ENCODE data around the gene TRIM39. TPM values are rescaled to one million over a fixed set of nuclear protein-coding genes. Genes with fewer than 3 reads are reported as not detected.
A peak's percentile ranks its signal among the peaks of the same experiment; 100 is the strongest.

The TRIM39 gene
- total and polyA plus RNA-seq, 9 of the 15 experiments (the other 6 are each of a cell fraction or from before 2014, with no cell fraction given): 5.6 to 17.7 (median 12.8) TPM

- TF ChIP-seq FOXA3 (CRISPR knock-in tag; conservative IDR thresholded peaks at IDR 0.05 in 1 of 2, IDR thresholded peaks at IDR 0.05 in 1 of 2): no peak
- TF ChIP-seq CREB3 (tag; conservative IDR thresholded peaks at IDR 0.05; ENCODE audit: low read depth): peak; percentile 83; the same call in 1 of the 2 replicates
- TF ChIP-seq ELF1 (tag; IDR thresholded peaks at IDR 0.05): no peak
- peak; percentile 83 for TF ChIP-seq SMAD4 (CRISPR knock-in tag; conservative IDR thresholded peaks at IDR 0.05)
- no peak for TF ChIP-seq WHSC1 (IDR thresholded peaks at IDR 0.05; ENCODE audit: low read length)
- no peak for TF ChIP-seq SRSF3 (IDR thresholded peaks at IDR 0.05; ENCODE audit: insufficient read depth, low read length)
- peak in 1 of 2 experiments; percentile 70; a peak in 2 of 4 replicates for TF ChIP-seq MLLT1 (IDR thresholded peaks at IDR 0.05)
- TF ChIP-seq BCOR (IDR thresholded peaks at IDR 0.05): no peak
- no peak for TF ChIP-seq TCF7L2 (IDR thresholded peaks at IDR 0.05; ENCODE audit: low read depth, low read length)
- no peak for TF ChIP-seq ZBTB8A (IDR thresholded peaks at IDR 0.05; ENCODE audit: partially characterized antibody)
- 0 out of 2 replicates have a peak, but pooled peaks have one; percentile 73 for TF ChIP-seq ZBTB33 (CRISPR knock-in tag; IDR thresholded peaks at IDR 0.05)
- no peak for TF ChIP-seq MEF2A (IDR thresholded peaks at IDR 0.05; ENCODE audit: control insufficient read depth, low read depth, low read length)
- TF ChIP-seq RBM14 (IDR thresholded peaks at IDR 0.05; ENCODE audit: borderline replicate concordance, insufficient read depth, low read depth, low read length): no peak
- no peak for TF ChIP-seq MAFK (IDR thresholded peaks at IDR 0.05; ENCODE audit: low read length)
- TF ChIP-seq KDM4B (IDR thresholded peaks at IDR 0.05; ENCODE audit: borderline replicate concordance in 2 of 2, low read depth in 1 of 2): no peak
- peak; percentile 36; the same call in 1 of the 2 replicates for TF ChIP-seq ZBTB2 (IDR thresholded peaks at IDR 0.05)
- peak; percentile 39; the same call in 1 of the 2 replicates for TF ChIP-seq CBFA2T3 (IDR thresholded peaks at IDR 0.05)
- TF ChIP-seq CTCFL (IDR thresholded peaks at IDR 0.05; ENCODE audit: borderline replicate concordance, insufficient read depth, low read depth, low read length, poor library complexity, severe bottlenecking): no peak
Measured at GRCh38 chr6:30322527-30323501, 3.9 kb upstream of the TRIM39 start (continued).
